Neural cell (in vitro differentiated cells): ENCODE measurements around the gene SMARCA4.

Experiments used
- EP300 ChIP-seq: fragments of 450-650 bp; conservative IDR thresholded peaks from 2 replicates; pipeline ENCODE4 v1.6.1; 2014; ENCODE audit warnings: antibody characterized with exemption, mild to moderate bottlenecking, moderate library complexity; ENCODE audit not compliant: poor library complexity, severe bottlenecking
- EZH2 ChIP-seq: fragments of 200-600, 300-800 bp; shearing (Covaris generic), sonication (generic); IDR thresholded peaks from 2 replicates; pipeline ENCODE4 v1.6.1; 2014; ENCODE audit warnings: antibody characterized with exemption, low read length, borderline replicate concordance, mild to moderate bottlenecking; ENCODE audit not compliant: insufficient read depth, poor library complexity, severe bottlenecking
- MXI1 ChIP-seq: fragments of 450-650 bp; conservative IDR thresholded peaks from 2 replicates; pipeline ENCODE4 v1.6.1; 2014; ENCODE audit warnings: antibody characterized with exemption, mild to moderate bottlenecking; ENCODE audit not compliant: poor library complexity, severe bottlenecking
- POLR2AphosphoS5 ChIP-seq: IDR thresholded peaks from 2 replicates; pipeline ENCODE4 v1.6.1; 2012
- RAD21 ChIP-seq: fragments of 450-650 bp; conservative IDR thresholded peaks from 2 replicates; pipeline ENCODE4 v1.6.1; 2014; ENCODE audit warnings: antibody characterized with exemption, mild to moderate bottlenecking, moderate library complexity
- SMC3 ChIP-seq: fragments of 450-650 bp; conservative IDR thresholded peaks from 2 replicates; pipeline ENCODE4 v1.6.1; 2014; ENCODE audit warnings: antibody characterized with exemption, mild to moderate bottlenecking, moderate library complexity; ENCODE audit not compliant: poor library complexity
- TAF1 ChIP-seq: IDR thresholded peaks from 2 replicates; pipeline ENCODE4 v1.6.1; 2012; ENCODE audit warnings: low read depth
- TF ChIP-seq, protein P1 (sequence below): fragments of 450-650 bp; IDR thresholded peaks from 2 replicates; pipeline ENCODE4 v1.5.1; 2014; ENCODE audit warnings: antibody characterized with exemption, mild to moderate bottlenecking, moderate library complexity; ENCODE audit not compliant: poor library complexity, severe bottlenecking
- TF ChIP-seq, protein P2 (sequence below): IDR thresholded peaks from 2 replicates; pipeline ENCODE4 v1.6.1; 2012; ENCODE audit warnings: borderline replicate concordance

DNA sequence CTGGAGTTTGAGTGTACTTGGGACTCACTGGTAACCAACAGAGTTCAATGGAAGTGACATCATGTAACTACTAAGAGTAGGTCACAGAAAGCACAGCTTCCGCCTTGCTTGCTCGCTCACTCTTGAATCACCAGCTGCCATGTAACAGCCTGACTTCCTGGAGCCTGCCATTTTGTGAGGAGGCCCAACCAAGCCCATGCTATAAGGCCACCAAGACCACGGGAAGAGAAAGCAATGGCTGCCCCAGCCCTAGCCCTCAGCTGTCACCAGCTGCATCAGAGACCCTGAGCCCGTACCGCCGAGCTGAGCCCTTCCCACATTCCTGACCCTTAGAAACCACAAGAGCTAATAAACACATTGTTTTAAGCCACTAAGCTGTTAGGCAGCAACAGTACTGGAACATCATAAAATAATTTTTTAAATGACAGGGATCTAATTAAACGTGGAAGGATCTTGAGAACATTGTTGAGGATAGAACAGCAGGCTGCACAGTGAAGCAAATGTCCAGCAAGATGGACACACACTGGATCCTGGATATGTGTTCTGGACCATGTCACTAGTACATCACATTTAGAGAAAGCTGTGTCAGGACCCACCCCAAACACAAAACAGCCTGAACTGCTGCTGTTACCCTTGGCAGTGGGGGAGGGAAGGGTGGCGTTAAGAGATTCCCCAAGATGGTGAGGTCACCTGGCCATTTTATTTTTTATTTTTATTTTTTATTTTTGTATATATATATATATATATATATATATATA is 106.7 kb downstream of the SMARCA4 start:
- TF ChIP-seq, protein P1, sequence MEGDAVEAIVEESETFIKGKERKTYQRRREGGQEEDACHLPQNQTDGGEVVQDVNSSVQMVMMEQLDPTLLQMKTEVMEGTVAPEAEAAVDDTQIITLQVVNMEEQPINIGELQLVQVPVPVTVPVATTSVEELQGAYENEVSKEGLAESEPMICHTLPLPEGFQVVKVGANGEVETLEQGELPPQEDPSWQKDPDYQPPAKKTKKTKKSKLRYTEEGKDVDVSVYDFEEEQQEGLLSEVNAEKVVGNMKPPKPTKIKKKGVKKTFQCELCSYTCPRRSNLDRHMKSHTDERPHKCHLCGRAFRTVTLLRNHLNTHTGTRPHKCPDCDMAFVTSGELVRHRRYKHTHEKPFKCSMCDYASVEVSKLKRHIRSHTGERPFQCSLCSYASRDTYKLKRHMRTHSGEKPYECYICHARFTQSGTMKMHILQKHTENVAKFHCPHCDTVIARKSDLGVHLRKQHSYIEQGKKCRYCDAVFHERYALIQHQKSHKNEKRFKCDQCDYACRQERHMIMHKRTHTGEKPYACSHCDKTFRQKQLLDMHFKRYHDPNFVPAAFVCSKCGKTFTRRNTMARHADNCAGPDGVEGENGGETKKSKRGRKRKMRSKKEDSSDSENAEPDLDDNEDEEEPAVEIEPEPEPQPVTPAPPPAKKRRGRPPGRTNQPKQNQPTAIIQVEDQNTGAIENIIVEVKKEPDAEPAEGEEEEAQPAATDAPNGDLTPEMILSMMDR, result no peak
- TF ChIP-seq EP300, result no peak
- TF ChIP-seq SMC3, result no peak
- TF ChIP-seq RAD21, result no peak
- no peak for TF ChIP-seq TAF1
- TF ChIP-seq, protein P2, sequence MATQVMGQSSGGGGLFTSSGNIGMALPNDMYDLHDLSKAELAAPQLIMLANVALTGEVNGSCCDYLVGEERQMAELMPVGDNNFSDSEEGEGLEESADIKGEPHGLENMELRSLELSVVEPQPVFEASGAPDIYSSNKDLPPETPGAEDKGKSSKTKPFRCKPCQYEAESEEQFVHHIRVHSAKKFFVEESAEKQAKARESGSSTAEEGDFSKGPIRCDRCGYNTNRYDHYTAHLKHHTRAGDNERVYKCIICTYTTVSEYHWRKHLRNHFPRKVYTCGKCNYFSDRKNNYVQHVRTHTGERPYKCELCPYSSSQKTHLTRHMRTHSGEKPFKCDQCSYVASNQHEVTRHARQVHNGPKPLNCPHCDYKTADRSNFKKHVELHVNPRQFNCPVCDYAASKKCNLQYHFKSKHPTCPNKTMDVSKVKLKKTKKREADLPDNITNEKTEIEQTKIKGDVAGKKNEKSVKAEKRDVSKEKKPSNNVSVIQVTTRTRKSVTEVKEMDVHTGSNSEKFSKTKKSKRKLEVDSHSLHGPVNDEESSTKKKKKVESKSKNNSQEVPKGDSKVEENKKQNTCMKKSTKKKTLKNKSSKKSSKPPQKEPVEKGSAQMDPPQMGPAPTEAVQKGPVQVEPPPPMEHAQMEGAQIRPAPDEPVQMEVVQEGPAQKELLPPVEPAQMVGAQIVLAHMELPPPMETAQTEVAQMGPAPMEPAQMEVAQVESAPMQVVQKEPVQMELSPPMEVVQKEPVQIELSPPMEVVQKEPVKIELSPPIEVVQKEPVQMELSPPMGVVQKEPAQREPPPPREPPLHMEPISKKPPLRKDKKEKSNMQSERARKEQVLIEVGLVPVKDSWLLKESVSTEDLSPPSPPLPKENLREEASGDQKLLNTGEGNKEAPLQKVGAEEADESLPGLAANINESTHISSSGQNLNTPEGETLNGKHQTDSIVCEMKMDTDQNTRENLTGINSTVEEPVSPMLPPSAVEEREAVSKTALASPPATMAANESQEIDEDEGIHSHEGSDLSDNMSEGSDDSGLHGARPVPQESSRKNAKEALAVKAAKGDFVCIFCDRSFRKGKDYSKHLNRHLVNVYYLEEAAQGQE, result no peak
- TF ChIP-seq POLR2AphosphoS5, result no peak
- TF ChIP-seq EZH2, result no peak
- TF ChIP-seq MXI1, result no peak
